HG02840 (cell line): ENCODE results near the gene AQP7.
"Not testable (repeated sequence)": the region's sequence is repeated elsewhere in the genome, so short reads cannot be mapped to it uniquely, and the experiment has no call there.

Experiments used
- ATAC-seq: cut with Tn5 transposase; IDR thresholded peaks from one replicate; pipeline ENCODE4 v1.9.1; 2021; ENCODE audit warnings: mild to moderate bottlenecking, moderate library complexity, moderate number of reproducible peaks; ENCODE audit not compliant: unreplicated experiment, low FRiP score

AQP7 gene

DNA sequence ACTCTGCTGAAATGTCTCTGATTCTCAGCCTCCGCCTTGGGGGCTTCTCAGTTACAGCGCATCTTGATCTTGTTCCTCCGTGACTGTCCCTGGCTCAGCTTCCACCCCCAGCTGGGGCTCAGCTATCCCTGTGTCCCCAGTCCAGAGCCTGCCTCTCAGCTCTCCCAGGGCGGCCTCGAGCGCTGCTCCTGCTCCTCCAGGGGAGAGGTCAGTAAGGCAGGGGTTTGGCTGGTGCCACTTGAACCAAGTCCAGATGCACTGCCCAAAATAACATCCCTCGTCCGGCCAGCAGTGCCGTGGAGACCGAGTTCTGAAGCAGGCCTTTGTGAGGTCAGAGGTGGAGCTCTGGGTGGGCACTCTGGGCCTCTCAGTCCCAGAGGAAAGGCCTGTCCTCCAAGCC lies at the start of gene AQP7:
Gene AQP7 (minus strand): TSS at position 198 of the 400 bp plus-strand sequence. CDS start 1,306 bp downstream, outside the sequence.
- not testable (repeated sequence) for ATAC-seq

- no peak for ATAC-seq
These were observed 48.3 kb upstream of the AQP7 start for GRCh38 chr9:33450621-33451146.

GRCh38 chr9:33449715-33450114 lies 47.3 kb upstream of the AQP7 start:
- no peak for ATAC-seq

DNA sequence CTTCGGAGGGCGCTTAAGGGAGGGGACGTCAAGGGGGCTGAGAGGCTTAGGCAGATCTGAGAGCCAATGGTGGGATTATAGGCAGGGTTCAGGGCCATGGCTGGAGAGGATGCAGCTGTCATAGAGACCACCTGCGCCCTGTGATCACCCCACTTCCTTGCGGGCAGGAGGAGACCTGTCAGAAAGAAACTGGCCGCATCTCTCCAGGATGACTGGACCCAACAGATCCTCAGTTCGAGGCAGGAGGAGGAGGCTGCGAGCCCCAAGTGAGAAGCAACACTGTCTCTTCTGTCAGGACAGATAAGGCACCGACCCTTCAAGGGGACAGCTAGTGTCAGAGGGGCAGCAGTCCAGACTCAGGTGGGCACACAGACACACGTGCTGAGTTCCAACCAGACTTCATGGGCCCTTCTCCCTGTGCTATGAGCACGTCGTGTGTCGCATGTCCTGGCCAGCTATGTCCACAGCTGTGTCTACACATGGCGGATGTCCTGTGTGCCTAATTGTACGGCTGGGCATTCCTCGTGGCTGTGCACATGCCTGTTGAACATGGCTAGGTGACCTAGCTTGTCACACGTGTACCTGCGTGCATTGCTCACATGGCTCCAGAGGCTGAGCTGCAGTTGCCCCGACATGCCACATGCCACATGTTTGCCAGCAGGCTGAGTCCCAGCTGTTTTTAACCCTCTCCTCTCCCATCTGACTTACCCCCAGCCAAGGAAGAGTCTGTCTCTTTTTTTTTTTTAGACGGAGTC lies 45.6 kb upstream of the AQP7 start:
- no peak for ATAC-seq

DNA sequence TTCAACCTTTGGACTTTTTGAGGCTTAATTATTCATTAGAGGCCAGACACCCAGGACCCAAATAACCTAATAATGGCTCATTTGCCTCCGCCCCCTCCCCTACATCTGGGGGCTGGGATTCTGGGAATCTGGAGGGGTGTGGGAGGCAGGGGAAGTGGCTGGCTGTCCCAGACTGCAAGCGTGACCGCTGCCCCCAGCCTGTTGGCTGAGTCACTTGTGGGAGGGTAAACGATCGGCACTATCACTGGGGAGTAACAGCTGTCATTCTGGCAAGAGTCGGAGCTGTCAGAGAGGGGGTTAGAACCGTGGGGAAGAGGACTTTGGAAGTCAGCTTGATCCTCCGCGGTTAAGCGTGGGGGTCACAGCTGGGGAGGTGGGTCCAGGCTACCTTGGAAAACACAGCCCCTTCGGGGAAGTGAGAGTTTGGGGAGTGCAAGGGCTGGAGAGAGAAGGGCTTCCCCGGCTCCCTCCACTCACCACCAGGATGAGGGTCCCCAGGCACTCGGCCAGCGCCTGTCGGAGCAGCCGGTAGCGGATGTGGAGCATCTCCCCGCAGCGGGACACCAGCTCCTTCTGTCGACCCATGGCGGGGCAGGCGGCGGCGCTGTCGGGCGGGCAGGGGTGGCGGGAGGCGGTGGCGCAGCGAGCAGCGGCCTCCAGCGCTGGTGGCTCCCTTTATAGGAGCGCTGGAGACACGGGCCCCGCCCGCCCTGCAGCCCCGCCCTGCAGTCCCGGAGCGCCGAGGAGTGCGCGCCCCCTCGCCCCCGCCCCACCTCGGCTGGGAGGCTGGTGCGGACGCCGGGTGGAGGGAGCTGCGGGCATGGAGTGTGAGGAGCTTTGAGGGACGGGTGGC lies 44.8 kb upstream of the AQP7 start, which contains the start of gene AQP3:
Gene AQP3 (minus strand): TSS at position 648 of the 853 bp plus-strand sequence. CDS start 63 bp downstream, at position 585.
- peak; percentile 23 for ATAC-seq

DNA sequence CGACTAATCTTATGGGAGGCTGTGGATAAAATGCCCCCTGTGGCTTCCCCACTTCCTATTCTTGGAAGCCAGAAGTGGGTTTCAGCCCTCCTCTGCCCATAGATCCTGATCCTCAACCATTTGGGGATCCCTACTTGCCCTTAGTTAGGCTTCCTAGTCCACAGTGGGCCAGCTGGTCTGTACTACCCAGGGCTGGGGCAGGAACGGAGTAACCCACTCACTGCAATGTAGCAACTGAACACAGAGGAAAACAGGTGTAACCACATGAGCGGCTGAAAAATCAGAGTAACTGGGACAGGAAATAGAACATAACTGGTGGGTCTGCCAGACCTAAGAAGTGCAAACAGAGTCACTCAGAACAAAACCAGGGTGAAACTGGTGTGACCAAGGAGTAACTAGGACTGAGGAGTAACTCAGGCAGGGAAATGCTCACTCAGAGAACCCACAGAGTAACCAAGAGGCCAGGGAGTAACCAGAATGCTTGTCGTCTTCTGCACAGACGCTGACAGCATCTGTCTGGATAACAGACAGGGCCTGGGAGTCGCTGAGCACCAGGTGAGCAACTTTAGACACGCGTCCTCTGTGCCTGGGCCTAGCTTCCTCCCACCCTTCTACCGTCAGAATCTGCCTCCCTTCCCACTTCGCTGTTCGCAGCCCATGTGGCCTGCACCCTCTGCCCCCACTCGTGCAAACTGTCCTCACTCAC lies 44.0 kb upstream of the AQP7 start:
- peak; percentile 87 for ATAC-seq

DNA sequence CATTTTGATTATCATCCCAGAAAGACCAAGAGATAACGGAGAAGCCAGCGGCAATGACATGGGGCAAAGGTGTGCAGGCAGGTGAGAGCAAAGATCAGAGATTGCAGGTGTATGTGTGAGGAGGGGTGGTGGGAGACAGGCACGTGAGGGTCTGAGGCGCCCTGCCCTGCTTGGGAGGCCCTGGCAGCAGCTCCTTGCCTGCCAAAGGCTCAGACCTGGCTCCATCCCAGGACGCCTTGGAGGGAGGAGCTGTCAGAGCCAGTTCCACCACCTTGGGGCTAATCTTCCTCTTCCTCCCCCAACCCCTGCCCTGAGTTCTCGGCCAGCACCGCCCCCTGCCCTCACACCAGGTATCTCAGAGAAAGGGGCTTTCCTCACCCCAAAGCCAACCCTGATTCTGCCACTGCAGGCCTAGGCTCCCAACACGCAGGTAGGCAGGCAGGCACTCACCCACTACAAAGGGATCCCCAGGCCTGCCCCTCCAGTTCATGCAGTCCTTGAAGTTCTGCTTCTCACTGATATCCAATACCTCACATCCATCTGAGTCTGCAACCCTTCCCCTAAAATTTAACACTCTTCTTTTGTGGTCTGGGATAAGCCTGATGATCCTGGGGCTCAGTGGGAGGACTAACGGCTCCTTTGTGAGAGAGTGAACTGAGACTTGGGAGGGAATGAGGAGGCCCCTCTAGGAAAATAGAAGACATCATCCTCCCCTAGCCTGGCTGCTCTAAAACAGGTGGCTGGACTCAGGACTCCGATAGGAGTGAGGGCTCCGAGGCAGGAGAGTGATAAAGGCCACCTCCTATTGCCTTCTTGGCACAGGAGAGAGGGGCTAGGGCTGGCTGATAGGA lies 43.2 kb upstream of the AQP7 start:
- ATAC-seq = no peak

DNA sequence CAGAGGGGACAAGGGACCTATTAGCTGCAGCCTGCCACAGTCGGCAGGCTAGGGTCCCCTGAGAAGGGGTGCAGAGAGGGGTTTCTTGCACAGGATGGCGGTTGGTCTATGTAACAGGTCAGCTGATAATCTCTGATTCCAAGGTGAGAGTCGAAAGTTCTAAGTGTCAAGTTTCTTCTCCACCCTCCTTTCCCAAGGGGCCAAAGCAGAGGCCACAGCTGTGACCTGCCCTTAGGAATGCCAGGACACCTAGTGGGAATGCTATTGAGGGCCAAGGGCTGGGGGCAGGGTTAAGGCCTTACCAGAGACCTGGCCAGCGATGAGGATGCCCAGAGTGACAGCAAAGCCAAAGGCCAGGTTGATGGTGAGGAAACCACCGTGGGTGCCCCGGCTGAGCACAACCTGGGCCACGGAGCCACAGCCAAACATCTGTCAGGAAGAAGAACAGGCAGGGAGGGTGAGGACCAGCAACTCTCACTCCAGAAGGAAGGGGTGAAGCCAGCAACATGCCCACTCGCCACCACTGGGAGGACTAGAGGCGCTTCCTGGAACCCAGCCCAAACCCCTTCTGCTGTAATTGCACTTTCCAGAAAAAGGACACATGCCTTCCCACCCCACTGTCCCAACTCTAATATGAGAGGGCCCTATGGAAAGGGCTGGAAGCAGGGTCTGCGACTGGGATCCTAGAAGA lies 41.2 kb upstream of the AQP7 start:
- no peak for ATAC-seq

DNA sequence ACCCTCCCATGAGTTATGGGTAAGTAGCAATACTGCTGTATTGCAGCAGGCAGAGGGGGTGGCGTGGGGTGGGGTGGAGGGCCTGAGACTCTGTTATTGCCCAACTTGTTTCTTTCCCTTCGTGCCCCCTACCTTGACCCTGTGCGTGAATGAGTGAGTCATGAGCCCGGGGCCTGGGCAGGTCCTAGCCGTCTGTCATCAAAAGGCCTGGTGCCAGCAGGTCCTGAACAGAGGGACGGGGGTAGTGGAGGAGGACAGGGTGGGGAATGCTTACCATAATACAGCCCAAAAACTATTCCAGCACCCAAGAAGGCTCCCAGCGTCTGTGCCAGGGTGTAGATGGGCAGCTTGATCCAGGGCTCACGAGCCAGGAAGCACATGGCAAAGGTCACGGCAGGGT lies 40.7 kb upstream of the AQP7 start:
- ATAC-seq = no peak

DNA sequence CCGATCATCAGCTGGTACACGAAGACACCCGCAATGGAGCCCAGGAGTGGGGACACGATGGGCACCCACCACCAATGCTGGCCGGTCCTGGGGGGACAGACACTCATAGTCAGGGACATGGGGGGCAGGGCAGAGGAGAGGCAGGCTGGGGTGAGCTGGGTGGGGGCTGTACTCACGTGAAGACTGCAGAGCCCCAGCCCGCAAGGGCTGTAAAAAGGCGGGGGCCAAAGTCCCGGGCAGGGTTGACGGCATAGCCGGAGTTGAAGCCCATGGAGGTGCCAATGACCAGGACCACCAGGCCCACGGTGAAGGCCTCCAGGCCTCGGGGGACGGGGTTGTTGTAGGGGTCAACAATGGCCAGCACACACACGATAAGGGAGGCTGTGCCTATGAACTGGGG lies 39.8 kb upstream of the AQP7 start:
- no peak for ATAC-seq

- no peak for ATAC-seq
These were observed 38.2 kb upstream of the AQP7 start for GRCh38 chr9:33440609-33441008.

DNA sequence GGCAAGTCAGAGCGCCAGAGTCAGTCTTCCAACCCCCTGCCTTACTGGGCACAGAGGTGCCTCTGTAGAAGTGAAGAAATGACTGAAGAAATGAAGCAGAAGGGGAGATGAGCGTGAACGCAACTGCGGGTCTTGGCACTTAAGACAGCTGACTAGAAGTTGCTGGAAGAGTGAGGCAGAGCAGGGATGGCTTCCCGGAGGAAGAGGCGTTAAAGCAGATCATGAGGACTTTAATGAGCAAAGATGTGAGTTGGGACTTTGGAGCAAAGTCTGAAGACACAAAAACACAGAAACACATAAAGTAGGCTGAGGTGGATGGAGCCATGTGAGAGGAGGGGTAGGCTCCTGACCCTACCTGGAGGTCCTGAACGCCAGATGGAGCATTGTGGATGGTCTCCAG lies 37.8 kb upstream of the AQP7 start:
- no peak for ATAC-seq

- no peak for ATAC-seq
These were observed 37.4 kb upstream of the AQP7 start for GRCh38 chr9:33439731-33440130.

GRCh38 chr9:33438926-33439680 lies 36.7 kb upstream of the AQP7 start:
- no peak for ATAC-seq

- ATAC-seq = no peak
These were observed 35.5 kb upstream of the AQP7 start for GRCh38 chr9:33437898-33438297.

GRCh38 chr9:33437205-33437604 lies 34.8 kb upstream of the AQP7 start:
- no peak for ATAC-seq

GRCh38 chr9:33436445-33436844 lies 34.1 kb upstream of the AQP7 start:
- ATAC-seq = no peak

GRCh38 chr9:33435821-33436277 lies 33.5 kb upstream of the AQP7 start:
- ATAC-seq = no peak
